EH (cell line): ENCODE results near the gene EYA3.
"Not testable (repeated sequence)": the region's sequence is repeated elsewhere in the genome, so short reads cannot be mapped to it uniquely, and the experiment has no call there.

Source experiments
- DNase-seq: peaks from one replicate; pipeline ENCODE4 v3.0.0-alpha.2; 2015; ENCODE audit warnings: low read depth

EYA3 gene

DNA sequence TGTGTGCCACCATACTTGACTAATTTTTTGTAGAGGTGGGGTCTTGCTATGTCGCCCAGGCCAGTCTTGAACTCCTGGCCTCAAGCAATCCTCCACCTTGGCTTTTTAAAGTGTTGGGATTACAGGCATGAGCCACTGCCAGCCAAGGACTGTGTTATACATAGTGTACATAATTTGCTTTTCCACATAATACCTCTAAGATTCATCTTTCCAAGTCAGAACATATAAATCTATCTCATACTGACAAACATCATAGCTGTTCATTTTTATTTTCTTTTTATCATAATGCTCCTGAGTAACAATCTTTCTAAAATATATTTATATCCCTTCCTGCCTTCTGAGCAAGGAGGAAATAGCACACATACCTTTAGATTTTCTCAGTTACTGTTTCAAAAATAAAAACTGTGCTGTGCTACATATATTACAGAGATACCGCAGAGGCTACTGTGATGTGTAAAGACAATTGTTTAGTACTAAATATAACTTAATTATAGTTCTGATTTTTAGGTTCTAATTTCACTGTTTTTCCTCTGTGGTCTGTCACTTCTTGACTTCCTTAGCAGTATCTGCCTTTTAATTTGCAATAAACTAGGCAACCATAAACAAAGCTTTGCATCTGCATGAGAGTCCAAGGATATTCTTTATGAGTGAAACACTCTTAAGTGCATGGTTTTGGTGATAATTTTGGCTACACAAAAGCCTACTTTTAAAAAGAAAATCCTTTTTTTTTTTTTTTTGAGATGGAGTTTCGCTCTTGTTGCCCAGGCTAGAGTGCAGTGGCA is 59.3 kb downstream of the EYA3 start:
- DNase-seq: peak; percentile 70

DNA sequence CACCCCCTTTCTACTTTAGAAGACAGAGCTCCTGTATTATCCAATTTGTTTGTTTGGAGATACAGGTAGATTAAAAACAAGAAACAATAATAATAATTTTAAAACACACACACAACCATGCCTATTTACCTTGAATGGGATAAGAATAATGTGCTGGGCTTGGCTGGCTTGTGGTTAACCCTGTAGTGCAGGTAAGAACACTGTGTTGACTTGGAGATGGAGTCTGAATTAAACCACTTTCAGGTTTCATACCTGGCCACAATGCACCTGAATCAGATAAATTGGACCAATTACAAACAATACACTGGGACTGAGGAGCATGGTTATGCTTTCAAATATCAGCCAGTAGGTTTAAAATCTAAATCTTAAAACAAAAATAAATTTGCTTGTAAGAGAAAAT is 60.8 kb downstream of the EYA3 start:
- DNase-seq: no peak

DNA sequence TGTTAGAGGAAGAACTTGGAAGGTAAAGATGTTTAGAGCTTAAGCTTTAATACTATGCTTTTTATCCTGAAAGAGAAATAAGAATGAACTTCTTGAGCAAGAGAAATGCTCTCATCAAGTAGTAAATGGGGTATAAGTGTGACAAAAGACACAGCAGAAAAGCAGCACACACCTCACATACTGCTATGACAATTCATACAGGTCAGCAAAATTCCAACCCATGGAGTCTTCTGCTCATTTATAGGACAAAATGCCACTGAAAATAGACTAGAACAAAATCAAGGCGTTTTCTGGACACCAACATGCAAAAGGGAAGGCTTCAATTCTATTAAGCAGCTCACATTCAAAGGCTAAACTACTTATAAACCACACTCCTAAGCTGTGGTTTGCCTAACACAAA is 61.2 kb downstream of the EYA3 start:
- DNase-seq: no peak

DNA sequence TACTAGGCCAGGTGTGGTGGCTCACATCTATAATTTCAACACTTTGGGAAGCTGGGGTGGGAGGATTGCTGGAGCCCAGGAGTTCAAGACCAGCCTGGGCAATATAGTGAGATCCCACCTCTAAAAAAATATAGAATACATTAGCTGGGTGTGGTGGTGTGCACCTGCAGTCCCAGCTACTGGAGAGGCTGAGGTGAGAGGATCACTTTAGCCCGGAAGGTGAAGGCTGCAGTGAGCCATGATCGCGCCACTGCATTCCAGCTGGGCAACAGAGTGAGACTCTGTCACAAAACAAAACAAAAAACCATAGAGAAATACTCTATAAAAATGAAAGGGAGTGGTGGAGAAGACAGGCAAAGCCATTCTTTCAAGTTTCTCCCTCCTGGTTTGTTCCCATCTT is 62.1 kb downstream of the EYA3 start:
- DNase-seq: no peak

DNA sequence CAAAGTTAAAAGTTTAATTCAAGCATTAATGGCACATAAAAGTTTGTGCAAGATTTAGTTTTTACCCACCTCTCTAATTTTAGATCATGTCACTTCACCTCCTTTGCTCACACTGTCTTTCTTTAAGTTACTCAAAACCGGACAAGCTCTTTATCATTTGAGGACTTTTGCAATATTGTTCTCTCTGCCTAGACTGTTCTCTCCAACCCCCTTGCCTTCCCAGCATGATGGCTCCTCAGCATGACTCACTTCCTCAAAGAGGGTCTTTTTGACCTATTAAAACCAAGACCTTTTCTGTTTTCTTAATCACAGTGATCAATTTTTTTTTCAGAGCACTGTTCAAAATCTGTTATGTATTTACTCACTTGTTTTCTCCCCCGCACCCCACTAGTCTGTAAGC is 67.3 kb downstream of the EYA3 start:
- DNase-seq: no peak

DNA sequence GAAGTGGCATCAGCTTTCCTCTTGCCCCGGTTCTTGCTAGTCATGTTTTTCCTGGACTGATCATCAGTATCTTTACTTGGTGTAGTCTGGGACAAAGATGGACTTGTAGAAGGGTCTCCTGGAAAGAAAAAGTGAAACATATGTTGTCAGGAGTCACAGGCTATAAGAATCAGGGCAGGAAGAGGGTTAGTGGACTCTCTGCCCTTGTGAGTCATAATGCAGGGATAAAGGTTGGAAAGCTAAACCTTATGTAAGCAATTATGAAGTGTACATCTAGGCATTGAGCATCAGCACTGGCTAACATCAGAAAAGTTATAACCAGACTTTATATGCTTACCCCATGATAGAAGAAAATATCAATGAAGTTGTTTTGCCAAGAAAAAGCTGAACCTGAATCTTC is 77.4 kb downstream of the EYA3 start:
- no peak for DNase-seq

DNA sequence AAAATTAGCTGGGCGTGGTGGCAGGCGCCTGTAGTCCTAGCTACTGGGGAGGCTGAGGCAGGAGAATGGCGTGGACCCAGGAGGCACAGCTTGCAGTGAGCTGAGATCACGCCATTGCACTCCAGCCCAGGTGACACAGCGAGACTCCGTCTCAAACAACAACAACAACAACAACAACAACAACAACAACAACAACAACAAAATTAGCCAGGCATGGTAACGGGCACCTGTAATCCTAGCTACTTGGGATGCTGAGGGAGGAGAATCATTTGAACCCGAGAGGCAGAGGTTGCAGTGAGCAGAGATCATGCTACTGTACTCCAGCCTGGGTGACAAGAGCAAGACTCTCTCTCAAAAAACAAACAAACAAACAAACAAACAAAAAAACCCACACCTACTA is 85.3 kb downstream of the EYA3 start:
- DNase-seq: not testable (repeated sequence)

DNA sequence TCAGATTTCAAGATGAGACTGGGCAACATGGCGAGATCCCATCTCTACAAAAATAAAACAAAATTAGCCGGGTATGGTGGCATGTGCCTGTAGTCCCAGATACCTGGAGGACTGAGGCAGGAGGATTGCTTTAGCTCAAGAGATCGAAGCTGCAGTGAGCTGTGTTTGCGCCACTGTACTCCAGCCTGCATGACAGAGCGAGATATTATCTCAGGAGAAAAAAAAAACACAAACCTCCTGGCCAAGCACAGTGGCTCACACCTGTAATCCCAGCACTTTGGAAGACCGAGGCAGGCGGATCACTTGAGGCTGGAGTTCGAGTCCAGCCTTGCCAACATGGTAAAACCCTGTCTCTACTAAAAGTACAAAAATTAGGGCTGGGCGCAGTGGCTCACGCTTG is 85.8 kb downstream of the EYA3 start:
- no peak for DNase-seq

DNA sequence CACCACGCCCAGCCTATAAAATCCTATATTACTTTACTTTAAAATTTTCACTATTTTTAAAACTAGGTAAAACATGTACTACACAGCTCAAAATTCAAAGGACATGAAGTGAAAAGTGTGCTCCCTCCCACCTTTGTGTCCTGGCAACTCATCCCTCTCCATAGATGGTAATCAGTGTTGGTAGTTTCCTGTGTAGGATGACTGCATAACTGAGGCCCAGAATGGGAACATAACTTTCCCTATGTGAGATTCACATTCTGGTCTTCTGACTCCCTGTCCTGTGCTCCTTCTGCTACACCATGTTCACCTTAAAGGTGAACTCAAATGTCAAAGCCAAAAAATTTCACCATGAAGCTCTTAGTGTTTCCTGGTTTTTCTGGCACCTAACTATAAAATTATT is 89.4 kb downstream of the EYA3 start:
- peak; percentile 2 for DNase-seq

DNA sequence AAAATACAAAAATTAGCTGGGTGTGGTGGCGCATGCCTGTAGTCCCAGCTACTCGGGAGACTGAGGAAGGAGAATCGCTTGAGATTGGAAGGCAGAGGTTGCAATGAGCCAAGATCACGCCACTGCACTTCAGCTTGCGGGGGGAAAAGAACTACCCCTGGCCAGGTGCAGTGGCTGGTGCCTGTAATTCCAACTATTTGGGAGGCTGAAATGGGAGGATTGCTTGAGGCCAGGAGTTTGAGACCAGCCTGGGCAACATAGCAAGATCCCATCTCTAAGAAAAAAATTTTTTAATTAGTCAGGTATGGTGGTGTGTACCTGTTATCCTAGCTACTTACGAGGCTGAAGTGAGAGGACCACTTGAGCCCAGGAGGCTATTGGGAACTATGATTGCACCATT is 93.9 kb downstream of the EYA3 start:
- DNase-seq: not testable (repeated sequence)

DNA sequence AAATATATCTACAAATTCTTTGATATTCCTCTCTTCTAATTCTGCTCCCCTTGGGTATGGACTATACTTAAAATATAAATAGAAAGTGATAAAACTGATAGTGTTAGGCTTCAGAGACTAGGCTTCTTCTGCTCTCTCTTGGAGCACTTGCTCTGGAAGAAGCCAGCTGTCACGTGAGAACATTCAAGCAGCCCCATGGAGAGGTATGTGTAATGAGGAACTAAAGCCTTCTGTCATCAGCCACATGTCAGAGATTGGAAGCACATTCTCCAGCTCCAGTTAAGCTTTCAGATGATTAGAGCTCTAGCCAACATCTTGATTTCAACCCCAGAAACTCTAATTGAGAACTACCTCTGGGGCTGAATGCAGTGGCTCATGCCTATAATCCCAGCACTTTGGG is 94.3 kb downstream of the EYA3 start:
- DNase-seq: no peak

DNA sequence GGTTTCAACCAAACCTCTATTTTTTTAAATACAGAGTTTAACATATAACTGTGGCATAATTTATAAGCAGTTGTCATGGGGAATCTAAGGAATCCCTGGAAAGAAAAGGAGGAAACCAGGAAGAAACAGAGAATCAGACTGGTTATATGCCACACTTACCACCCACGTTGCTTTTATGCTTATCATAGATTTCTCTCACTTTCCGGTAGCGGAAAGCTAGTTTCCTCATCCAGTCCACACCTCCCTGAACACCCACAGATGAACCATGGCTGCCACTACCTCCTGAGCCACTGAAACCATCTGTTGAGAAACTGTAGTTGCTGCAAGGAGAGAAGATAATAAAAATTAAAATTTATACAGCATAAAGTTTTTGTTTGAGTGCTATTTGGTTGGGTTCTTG is 95.2 kb downstream of the EYA3 start:
- no peak for DNase-seq

DNA sequence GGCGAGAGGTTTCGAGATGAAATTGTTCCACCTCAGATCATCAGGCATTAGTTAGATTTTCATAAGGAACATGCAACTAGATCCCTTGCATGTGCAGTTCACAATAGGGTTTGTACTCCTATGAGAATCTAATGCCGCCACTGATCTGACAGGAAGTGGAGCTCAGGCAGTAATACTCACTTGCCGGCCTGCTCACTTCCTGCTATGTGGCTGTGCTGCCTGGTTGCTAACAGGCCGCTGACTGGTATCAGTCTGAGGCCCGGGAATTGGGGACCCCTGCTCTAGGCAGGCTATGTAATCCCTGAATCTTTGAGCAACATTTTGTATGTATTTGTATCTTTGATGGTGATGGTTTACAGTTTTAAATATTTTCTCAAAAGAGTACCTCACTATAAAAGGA is 96.1 kb downstream of the EYA3 start:
- no peak for DNase-seq

DNA sequence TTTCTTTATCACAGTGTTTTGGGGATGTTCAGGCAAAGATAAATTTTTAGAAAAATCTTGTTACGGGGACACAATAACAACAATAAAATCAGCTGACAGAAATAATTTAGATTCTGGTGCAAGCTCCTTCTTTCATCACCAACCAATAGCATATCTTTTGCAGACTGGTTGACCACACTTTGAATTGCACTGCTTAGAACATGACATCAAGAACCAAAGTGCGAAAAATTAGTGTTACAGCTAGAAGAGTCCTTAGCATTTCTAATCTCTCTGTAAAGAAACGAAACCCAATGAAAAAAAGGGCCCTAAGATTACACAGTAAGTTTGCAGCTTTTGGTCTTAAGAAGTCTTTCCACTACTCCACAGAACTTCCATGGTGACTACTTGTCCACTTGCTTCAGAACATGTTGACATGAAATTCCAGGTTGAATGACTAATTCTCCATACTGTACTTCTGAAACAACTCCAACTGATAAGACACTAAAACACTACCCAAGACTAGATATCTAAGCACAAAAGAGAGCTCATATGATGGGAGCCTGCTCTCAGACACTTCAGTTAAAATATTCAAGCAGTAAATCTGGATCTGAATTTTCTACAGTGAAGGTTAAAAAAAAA is 97.4 kb downstream of the EYA3 start:
- DNase-seq: peak; percentile 11

DNA sequence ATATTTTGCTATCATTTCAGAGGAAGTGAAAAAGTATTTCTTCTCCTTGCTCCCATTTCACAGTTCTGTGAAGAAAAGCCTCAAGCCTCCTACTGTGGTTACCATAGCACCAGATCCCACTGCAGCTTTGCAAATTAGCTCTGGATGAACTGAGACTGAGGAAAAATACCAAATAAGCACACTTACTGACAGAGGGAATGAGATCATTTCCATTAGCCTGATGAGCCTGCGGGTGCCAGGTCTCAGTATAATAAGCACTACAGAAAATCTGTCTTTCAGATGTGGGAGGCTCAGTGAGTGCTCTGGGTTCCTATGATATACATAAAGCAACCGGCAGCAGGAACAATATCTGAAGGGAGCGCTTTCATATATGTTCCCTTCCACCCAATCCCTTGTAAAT is 107.3 kb downstream of the EYA3 start:
- DNase-seq: peak; percentile 11

DNA sequence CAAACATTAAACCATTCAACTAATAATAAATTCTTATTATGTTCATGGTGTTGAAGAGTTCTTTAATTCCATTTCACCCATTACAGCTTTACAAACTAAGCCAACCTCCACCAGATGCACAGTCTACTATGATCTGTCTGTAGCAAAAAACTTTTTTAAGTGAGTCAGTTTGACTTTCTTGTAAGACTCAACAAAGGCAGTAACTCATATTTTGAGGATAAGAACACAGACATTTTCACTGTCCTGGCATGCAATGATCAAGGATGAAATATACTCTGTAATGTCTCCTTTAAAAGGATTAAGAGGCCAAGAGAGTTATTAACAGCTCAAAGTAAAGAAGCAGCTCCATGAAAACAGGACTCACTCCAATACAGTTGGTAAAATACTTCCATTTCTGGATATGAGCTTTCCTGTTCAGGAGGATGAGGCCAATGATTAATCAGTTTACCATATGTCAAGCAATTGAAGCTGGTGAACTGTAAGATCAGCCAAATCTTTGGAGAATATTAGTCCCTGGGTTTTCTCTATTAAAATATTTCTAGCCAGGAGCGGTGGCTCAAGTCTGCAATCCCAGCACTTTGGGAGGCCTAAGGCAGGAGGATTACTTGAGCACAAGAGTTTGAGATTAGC is 108.1 kb downstream of the EYA3 start:
- peak; percentile 13 for DNase-seq

DNA sequence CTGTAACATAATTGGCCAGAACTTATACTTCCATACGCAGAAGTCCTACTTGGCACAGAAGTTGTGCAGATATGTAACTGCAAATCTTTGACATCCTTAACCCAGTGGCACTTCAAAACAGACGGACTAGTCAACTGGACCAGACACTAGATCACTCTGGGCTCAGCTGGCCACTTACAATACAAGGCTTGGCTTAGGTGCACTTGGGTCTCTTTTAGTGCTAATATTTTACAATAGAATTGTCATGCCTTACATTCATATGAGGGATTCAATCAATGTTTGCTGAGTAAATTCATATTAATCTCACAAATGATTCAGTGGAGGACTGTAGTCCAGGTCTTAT is 108.6 kb downstream of the EYA3 start:
- no peak for DNase-seq

DNA sequence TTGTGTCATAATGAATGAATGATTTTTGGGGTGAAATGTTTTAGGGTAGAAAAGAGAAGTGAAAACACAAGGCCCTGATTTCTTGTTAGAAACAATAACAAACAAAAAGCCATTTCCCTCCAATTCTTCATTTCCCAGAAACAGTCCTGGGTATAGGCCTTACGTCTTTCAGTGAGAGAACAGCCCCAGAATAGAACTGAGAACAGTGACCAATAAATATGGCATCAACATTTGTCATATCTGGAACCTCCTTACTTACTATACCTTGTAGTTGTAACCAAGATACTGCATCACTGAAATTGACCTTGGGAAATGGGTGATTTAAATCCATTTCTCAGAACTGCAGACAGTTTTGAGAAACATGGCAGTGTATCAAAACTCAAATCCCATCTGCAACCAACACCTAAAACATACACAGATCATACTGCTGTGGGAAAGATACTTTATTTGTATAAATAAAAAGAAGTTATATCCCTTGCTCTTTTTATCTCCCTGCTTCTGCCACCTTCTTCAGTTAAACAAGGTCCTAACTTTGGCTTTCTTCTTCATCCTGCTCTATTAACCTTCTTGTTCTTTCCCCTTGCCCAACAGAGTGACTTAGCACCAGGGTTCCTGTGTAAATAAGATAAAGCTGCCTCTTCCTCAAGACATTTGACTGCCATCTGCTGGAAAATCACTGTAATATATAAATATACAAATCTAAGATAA is 109.1 kb downstream of the EYA3 start:
- peak; percentile 76 for DNase-seq

DNA sequence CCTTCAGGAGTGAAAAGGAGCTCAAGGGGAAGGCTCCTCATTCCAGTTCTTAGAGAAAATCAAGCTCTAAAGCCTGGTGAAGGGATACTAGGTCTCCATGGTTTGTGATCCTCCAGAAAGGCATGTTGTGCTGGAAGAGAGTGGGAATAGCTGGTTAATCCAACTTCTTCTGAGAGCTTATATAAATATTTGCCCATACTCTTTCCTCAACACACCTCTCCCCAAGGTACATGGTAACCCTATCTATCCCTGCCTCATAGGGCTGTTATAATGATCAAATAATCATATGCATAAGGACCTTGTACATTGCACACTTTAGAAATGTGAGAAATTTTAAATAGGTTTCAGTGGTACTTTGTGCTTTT is 114.0 kb downstream of the EYA3 start:
- no peak for DNase-seq

DNA sequence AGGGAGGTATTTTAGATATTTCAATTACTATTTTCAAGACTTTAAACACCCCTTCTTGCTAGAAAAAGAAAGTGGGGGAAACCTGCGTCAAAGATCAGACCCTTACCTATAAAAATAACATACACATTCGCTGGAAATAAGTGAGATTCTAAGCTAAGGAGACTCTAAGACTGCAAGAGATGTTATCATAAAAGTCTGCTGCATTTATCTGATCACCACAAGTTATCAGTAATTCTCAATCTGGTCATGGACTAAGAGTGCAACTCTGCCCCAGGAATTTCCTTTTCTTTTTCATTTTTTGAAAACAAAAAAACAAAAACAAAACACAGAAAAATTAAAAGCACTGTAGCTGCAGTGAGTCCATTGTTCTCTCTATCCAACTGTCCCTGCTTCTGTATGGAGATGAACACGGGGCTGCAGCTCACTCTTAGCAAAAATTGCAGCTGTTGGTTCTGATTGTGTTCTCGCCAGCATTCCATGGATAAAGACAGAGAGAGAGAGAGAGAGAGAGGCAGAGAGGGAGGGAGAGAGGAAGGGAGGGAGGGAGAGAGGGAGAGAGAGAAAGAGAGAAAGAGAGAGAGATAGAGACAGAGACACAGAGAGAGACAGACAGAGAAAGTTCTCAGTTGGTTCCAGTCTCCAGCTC is 114.5 kb downstream of the EYA3 start:
- DNase-seq: no peak

DNA sequence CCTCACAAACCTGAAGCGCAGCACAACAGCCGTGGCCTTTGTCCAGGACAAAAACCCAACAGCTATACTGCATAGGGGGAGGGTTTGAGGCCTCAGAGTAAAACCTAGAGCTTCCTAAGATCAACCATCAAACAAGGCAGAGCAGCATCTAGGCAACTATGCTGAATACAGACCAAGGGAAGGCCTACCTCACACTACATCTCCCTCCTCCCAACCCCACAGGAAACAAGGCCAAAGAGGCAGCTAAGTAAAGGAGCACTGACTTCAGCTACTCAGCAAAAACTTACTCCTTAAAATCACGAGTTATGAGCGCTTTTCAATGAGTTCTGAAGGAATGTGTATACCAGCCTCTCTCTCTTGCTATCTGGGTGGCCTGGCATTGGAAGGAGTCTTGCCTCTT is 116.3 kb downstream of the EYA3 start:
- DNase-seq: no peak

DNA sequence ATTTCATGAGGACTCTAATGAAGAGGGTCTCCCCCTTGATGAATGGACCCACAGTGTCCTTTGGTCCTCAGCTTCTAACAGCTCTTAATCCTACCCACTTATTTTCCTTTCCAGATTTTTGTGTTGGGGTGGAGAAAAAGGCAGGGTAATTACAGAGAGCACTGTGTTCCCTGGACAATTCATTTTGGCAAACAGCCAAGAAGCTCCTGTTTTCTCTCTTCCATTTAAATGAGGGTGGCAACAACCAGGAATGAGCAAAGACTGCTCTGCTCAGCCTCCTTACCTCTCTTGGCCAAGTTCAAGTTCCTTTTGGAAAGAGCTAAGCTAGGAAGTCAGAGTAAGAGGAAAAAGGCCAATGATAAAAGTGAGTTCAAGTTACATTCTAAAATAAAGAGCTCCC is 116.7 kb downstream of the EYA3 start:
- DNase-seq: peak; percentile 28

DNA sequence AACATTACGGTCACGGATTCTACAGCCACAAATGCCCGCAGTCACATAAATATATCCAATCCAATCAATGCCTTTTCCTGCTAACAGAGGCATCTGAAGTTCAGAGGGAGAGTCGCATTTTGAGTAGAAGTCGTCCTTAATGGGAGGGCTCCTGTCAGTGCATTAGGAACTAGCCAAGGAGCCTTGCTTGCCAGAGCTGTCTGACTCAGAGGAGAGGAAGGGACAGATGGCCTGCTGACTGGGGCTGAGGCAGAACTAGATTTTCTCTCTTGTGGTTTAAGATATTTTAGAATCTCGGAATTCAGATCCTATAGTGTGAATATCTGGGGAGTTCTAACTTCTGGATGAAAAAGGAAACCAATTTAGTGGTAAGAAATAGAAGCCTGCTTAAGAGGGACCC is 118.0 kb downstream of the EYA3 start:
- DNase-seq: peak; percentile 90
